ENCODE data around the gene ETS1. TPM values are rescaled to one million over a fixed set of nuclear protein-coding genes. Genes with fewer than 3 reads are reported as not detected.

Gene ETS1
- polyA plus RNA-seq, 2 of the 4 experiments (the other 2 are of a cell fraction), result 14.5 to 18.8 TPM

GRCh38 chr11:128469220-128469619, 118.1 kb downstream of the ETS1 start:
- DNase-seq (ENCODE audit: low read depth in 1 of 2, low spot score in 1 of 2) (no peak), ATAC-seq (no peak), FAIRE-seq (no peak)
- H3K27ac ChIP-seq, result no peak overlapping the region
- H3K9me3 ChIP-seq, result no peaks in the 10 kb centered on the region
- H3K4me2 ChIP-seq, result no peak overlapping the region
- ChIA-PET POLR2A (no interaction called here), CTCF (interaction anchor here (1.6 to 2.1 kb wide), 2 partner anchors 33 to 179 kb away, joined by 3 to 7 read pairs; no protein-coding TSS in a partner anchor)
- TF ChIP-seq, protein P1, sequence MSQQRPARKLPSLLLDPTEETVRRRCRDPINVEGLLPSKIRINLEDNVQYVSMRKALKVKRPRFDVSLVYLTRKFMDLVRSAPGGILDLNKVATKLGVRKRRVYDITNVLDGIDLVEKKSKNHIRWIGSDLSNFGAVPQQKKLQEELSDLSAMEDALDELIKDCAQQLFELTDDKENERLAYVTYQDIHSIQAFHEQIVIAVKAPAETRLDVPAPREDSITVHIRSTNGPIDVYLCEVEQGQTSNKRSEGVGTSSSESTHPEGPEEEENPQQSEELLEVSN (IDR thresholded peaks at IDR 0.05; ENCODE audit: borderline replicate concordance, low read depth), result no peak
- TF ChIP-seq KDM5A (IDR thresholded peaks at IDR 0.05) (no peak), CBX8 (IDR thresholded peaks at IDR 0.05) (no peak), POLR2A (IDR thresholded peaks at IDR 0.05; ENCODE audit: low read length) (no peak), RCOR1 (IDR thresholded peaks at IDR 0.05; ENCODE audit: low read depth, low read length) (no peak), HDAC2 (IDR thresholded peaks at IDR 0.05) (no peak), POLR2AphosphoS2 (conservative IDR thresholded peaks at IDR 0.05; ENCODE audit: low read length) (no peak), RARB (CRISPR knock-in tag; IDR thresholded peaks at IDR 0.05) (no peak), SMC3 (IDR thresholded peaks at IDR 0.05) (no peak), FOSL2 (IDR thresholded peaks at IDR 0.05) (no peak), FOSL2 (CRISPR knock-in tag; IDR thresholded peaks at IDR 0.05) (no peak), HOXB5 (CRISPR knock-in tag; IDR thresholded peaks at IDR 0.05) (no peak), ZC3H11A (IDR thresholded peaks at IDR 0.05) (no peak), USF2 (IDR thresholded peaks at IDR 0.05) (no peak), RFX5 (IDR thresholded peaks at IDR 0.05) (no peak), TFCP2L1 (CRISPR knock-in tag; IDR thresholded peaks at IDR 0.05) (no peak), EHMT2 (IDR thresholded peaks at IDR 0.05; ENCODE audit: low read depth) (no peak), SREBF2 (IDR thresholded peaks at IDR 0.05) (no peak)
- TF ChIP-seq, protein P2, sequence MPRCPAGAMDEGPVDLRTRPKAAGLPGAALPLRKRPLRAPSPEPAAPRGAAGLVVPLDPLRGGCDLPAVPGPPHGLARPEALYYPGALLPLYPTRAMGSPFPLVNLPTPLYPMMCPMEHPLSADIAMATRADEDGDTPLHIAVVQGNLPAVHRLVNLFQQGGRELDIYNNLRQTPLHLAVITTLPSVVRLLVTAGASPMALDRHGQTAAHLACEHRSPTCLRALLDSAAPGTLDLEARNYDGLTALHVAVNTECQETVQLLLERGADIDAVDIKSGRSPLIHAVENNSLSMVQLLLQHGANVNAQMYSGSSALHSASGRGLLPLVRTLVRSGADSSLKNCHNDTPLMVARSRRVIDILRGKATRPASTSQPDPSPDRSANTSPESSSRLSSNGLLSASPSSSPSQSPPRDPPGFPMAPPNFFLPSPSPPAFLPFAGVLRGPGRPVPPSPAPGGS (IDR thresholded peaks at IDR 0.05), result no peak
- TF ChIP-seq, protein P3, sequence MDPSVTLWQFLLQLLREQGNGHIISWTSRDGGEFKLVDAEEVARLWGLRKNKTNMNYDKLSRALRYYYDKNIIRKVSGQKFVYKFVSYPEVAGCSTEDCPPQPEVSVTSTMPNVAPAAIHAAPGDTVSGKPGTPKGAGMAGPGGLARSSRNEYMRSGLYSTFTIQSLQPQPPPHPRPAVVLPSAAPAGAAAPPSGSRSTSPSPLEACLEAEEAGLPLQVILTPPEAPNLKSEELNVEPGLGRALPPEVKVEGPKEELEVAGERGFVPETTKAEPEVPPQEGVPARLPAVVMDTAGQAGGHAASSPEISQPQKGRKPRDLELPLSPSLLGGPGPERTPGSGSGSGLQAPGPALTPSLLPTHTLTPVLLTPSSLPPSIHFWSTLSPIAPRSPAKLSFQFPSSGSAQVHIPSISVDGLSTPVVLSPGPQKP (IDR thresholded peaks at IDR 0.05; ENCODE audit: low read depth, low read length), result no peak
- no peak overlapping the region for H3K4me3 ChIP-seq
- 96% methylated on average over 3 of the region's 4 CpGs for WGBS (ENCODE audit: missing lambda C conversion rate)
- H3K4me1 ChIP-seq, result peaks cover 27% of the 10 kb centered on the region

DNA sequence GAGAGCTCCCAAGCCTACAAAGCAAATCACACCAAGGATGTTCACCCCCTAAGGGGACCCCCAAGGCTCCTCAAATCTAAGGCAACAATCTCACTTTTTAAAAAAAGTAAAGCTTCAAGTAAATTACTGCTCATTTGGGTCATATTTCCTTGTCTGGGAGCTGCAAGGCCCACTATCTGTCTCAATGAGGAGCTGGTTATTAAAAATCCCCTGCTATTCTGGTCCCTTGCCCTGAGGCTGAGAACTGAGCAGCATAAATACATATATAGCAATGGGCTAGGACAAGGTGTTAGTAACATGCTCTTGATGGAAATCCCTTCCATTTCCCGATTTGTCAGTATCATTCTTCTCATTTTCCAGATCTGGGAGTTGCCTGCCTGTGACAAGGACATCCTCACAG, 119.2 kb downstream of the ETS1 start:
- ATAC-seq, result no peak
- Histone ChIP-seq H3K4me2 (peak overlapping the region; percentile 62), H3K27ac (peak overlapping the region; percentile 30 to 53), H3K9me3 (no peaks in the 10 kb centered on the region), H3K4me1 (peaks cover 27% of the 10 kb centered on the region), H3K4me3 (no peak overlapping the region)
- ChIA-PET CTCF (interaction anchor here (1.5 to 2.1 kb wide), 3 partner anchors 34 to 177 kb away, joined by 3 to 7 read pairs (median 4); no protein-coding TSS in a partner anchor), POLR2A (interaction anchor here (0.8 to 0.9 kb wide), 2 partner anchors 11 to 29 kb away, joined by 3 read pairs; no protein-coding TSS in a partner anchor)
- no peak for FAIRE-seq
- no peak for DNase-seq (ENCODE audit: low read depth in 1 of 2, low spot score in 1 of 2)
- 74% methylated on average over 1 of the region's 1 CpG for WGBS (ENCODE audit: missing lambda C conversion rate)
- TF ChIP-seq, protein P4, sequence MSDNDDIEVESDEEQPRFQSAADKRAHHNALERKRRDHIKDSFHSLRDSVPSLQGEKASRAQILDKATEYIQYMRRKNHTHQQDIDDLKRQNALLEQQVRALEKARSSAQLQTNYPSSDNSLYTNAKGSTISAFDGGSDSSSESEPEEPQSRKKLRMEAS (IDR thresholded peaks at IDR 0.05), result no peak
- TF ChIP-seq EP300 (IDR thresholded peaks at IDR 0.05), result no peak
- no peak for TF ChIP-seq SREBF2 (IDR thresholded peaks at IDR 0.05)
- no peak for TF ChIP-seq KDM5A (IDR thresholded peaks at IDR 0.05)
- TF ChIP-seq USF2 (IDR thresholded peaks at IDR 0.05), result no peak

Data from A549 (cell line).